GM18951 (cell line): ENCODE measurements around the gene RNF223.
"Not testable (repeated sequence)": the region's sequence is repeated elsewhere in the genome, so short reads cannot be mapped to it uniquely, and the experiment has no call there.

Experiments
- POLR2A ChIP-seq: IDR thresholded peaks from 4 replicates; pipeline ENCODE4 v1.6.1; 2011; ENCODE audit warnings: mild to moderate bottlenecking; ENCODE audit not compliant: insufficient read length, insufficient read depth; ENCODE audit errors: extremely low read depth
- in situ Hi-C: fragments of 300-500 bp; cut with MboI; formaldehyde crosslinking; loops from one replicate; pipeline ENCODE4 v1.12.0; 2022; ENCODE audit warnings: low sequenced_read_pairs, mixed read lengths, inconsistent platforms; ENCODE audit not compliant: unreplicated experiment

The RNF223 gene

GRCh38 chr1:1069711-1070676 is 4.1 kb downstream of the RNF223 start:
- in situ Hi-C loops = no loop called here
- no peak for TF ChIP-seq POLR2A

DNA sequence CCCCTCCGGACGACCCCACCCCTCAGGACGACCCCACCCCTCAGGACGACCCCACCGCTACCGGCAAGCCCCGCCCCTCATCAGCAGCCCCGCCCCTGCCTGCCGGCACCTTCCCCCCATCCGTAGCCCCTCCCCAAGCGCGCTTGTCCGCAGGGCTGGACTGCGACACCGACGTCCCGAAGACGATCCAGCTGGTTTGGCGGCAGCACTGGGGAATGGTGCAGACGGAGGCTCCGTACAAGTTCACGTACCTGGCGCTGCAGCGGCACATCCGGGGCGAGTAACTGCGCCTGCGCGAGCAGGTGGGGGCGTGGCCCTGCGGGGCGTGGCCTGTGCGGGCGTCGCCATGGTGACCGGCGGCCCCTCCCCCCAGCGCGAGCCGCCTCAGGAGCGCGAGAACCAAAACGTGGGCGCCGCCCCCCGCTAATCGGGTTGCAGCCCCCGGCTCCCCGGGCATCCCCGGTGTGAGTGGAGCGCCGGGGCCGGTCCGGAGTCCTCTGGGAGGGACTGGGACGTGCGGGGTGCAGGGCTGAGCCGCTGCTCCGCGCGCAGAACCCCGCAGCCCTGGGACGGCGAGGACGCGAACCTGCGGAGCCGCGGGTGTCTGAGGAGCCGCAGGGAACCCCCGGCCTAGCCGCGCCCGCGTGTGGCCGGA is 4.9 kb downstream of the RNF223 start:
- in situ Hi-C loops = no loop called here
- TF ChIP-seq POLR2A = peak; percentile 58

- in situ Hi-C loops = no loop called here
Observed at GRCh38 chr1:1068517-1069055, 5.5 kb downstream of the RNF223 start.

GRCh38 chr1:1067860-1068516 is 6.1 kb downstream of the RNF223 start:
- in situ Hi-C loops = no loop called here

More at GRCh38 chr1:1068517-1069055, 5.5 kb downstream of the RNF223 start:
- no peak for TF ChIP-seq POLR2A

GRCh38 chr1:1067284-1067859 is 6.7 kb downstream of the RNF223 start:
- TF ChIP-seq POLR2A = no peak
- in situ Hi-C loops = no loop called here

More at GRCh38 chr1:1067860-1068516, 6.1 kb downstream of the RNF223 start:
- no peak for TF ChIP-seq POLR2A

GRCh38 chr1:1066403-1067283 is 7.5 kb downstream of the RNF223 start:
- in situ Hi-C loops = no loop called here

GRCh38 chr1:1065940-1066304 is 8.2 kb downstream of the RNF223 start:
- in situ Hi-C loops = not testable (repeated sequence)

More at GRCh38 chr1:1066403-1067283, 7.5 kb downstream of the RNF223 start:
- TF ChIP-seq POLR2A = no peak

- in situ Hi-C loops = no loop called here
- TF ChIP-seq POLR2A = no peak
Observed at GRCh38 chr1:1065265-1065939, 8.7 kb downstream of the RNF223 start.

DNA sequence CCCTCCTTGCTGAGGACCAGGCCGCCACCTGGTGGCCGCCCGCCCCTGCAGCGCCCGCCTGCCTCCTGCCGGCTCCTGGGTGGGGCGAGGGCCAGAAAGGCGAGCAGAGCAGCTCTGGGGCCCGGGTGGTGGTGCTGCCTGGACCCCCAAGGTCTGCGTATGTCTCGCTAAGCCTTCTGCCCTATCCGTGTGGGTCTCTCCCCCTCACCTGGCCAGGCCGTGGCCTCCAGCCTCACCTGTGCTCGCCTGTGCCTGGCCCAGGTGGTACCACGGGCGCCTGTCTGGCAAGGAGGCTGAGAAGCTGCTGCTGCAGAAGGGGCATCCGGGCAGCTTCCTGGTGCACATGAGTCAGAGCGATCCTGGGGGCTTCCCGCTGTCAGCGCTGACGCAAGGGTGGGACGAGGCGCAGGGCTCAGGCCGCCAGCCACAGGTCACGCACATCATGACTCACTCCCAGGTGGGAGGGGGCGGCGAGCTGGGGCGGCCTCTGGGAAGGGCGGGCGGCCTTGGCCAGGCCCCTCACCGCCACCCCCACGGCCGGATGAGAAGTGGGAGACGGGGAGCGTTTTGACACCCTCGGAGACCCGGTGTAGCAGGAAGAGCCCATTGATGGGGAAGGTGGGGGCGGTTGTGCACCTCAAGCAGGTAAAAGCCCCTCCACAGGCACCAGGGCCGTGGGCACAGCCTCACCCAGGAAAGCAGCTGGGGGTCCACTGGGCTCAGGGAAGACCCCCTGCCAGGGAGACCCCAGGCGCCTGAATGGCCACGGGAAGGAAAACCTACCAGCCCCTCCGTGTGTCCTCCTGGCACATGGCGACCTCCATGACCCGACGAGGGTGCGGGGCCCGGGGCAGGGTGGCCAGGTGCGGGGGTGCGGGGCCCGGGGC is 9.9 kb downstream of the RNF223 start:
- TF ChIP-seq POLR2A = peak; percentile 69
- in situ Hi-C loops = no loop called here

GRCh38 chr1:1063261-1063944 is 10.7 kb downstream of the RNF223 start:
- no peak for TF ChIP-seq POLR2A
- in situ Hi-C loops = no loop called here
